RPMI8226 (cell line): Measurements from ENCODE around the gene TMTC2.

Source experiments
- DNase-seq: peaks from one replicate; pipeline ENCODE4 v3.0.0-alpha.2; 2015

Gene TMTC2

GRCh38 chr12:83031196-83031595 lies 344.5 kb downstream of the TMTC2 start:
- DNase-seq, result no peak

- DNase-seq, result no peak
Observed at GRCh38 chr12:83036847-83037246, 350.1 kb downstream of the TMTC2 start.

DNA sequence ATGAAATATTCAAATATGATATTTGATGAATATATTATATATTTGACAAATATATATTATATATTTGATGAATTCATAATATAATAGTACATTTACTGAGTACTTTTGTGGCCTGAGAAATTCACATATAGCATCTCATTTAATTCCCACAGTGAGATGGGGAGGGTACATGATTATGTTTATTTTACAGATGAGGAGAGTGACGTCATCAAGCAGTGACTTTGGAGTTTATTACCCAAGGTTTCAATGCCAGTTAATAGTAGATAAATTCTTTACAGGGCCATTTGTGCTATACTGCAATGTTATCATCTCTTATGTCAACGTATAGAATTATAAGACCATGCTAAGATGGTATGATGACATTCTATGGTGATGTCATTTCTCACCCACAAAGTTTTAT lies 352.7 kb downstream of the TMTC2 start:
- no peak for DNase-seq

- DNase-seq, result no peak
Observed at GRCh38 chr12:83040339-83040738, 353.6 kb downstream of the TMTC2 start.

- no peak for DNase-seq
Observed at GRCh38 chr12:83040991-83041390, 354.3 kb downstream of the TMTC2 start.

DNA sequence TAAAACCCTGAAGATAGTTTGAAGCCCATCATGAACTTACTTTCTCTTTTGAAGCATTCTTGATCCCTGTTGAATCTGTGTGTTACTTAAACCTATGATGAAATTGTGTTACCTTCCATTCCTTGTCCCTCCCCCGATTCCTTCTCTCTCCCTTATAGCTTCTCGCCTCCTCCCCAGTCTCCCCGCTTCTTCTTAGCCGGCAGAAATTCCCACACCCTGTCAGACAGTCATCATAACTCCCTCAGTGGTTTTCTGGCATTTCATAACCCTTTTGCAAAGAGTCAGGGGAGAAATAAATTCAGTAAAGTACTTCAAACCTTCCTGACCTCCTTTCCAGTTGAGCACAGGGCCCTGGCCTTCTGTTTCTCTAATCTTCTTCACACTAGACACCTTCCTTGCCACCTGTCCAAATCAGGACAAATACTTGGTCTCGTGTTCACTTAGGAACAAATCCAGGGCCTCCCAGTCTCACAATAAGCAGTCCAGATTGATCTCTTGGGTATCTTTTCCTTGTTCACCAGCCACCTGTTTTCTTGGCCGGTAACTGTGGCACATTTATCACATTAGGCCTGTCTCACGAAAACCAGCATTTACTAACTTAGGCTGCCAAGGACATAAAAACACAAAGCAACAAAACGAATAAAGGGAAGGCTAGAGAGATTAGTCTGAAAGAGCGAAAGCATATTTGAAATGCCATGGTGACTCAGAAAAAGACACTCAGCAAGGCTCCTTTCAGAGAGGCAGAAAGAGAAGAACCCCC lies 355.9 kb downstream of the TMTC2 start:
- DNase-seq, result no peak

- no peak for DNase-seq
Observed at GRCh38 chr12:83044736-83045135, 358.0 kb downstream of the TMTC2 start.

DNA sequence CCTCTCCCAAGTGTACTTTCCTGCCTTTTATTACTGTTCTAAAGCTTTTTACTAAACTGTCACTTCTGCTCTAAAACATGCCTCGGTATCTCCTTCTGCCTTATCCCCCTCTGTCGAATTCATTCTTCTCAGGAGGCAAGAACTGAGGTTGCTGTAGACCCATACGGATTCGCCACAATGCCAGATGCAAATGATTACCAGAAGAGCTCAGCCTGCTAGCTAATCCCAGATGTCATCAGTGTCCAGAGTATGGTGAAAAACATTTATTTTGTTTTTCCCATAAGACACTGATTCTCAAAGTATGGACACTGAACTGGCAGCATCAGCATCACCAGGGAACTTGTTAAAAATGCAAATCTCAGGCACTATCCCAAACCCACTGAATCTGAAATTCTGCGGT lies 359.3 kb downstream of the TMTC2 start:
- DNase-seq, result no peak

- no peak for DNase-seq
Observed at GRCh38 chr12:83049306-83049705, 362.6 kb downstream of the TMTC2 start.

DNA sequence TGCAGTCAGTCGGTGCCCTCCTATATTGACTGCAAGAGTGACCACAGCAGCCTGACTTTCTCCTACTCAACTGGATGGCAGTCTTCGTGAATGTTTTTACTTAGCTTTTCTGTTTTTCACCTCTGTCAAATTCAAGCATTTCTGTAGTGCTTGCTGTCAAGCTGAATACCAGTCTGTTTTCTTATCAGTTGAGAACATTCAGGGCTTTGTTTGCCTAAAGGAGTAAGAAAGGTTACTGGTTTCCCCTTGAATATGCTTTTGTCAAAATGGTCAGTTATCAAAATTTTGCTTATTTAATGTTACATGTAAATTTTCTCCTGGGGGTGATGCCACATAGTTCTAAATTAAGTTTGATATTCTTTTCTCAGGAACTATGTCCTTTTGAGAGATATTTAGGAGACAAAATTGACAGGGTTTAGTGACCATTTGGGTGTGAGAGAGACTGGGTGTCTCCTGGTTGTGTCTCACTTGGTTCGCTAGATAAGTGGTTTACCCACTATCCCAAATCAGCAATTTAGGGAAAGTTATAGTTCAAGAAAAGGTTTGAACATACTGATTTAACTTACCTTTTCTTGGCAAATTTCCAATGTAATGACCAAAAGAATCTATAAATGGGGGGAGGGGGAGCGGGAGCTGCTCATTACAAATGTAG lies 366.3 kb downstream of the TMTC2 start:
- DNase-seq, result no peak

DNA sequence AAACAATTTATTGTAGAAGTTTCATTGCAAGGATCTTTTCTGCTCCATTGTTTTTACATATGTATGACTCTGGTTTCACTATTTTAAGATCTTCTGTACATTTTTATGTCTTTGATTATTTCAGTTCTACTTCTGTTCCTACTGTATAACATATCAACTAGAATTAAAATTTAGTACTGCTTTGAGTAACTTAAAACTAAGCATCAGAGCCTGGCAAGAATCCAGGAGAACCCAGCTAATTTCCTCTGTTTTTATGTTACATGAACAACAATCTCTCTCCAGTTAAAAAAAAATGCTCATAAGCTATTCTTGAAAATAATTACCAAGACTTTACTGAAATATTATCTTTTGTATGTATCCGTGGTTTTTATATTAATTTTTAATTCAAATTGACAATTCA lies 370.7 kb downstream of the TMTC2 start:
- DNase-seq, result no peak

GRCh38 chr12:83059107-83059506 lies 372.4 kb downstream of the TMTC2 start:
- DNase-seq, result no peak

DNA sequence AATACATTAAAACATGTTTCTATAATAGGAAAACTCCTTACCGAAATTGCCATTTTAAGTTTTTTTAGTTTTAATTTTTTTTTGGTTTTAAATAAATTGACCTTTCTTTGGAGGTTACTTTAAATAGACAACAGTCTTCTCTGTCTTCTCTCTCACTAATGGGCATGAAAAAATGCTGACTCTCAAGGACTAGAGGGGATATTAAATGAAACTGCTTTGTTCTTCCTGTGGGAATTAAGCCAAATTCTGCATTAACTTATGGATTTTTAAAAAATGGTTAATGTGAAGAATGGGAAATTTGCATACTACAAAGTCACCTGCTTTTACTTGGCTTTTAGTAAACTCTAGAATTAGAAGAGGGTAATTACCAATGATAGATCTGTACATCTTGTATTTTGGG lies 378.9 kb downstream of the TMTC2 start:
- peak; percentile 7 for DNase-seq

DNA sequence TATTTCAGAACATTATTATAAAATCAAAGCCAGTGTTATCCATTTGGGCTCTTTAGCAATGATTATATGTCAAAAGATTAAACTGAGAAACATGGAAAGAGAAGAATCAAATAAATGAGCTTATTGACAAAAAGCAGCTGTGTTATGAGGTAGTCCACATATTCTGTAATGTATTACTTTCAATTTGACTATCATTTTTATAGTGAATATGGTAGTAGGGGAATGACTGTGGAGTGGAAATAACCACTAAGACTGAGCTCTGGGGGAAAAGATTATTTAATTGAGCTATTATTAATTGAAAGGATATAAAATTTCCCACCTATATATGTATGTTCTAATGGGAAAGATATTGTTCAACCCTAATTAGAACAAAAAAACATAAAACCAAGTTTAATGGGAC lies 381.3 kb downstream of the TMTC2 start:
- DNase-seq, result no peak

GRCh38 chr12:83074358-83074894 lies 387.7 kb downstream of the TMTC2 start:
- no peak for DNase-seq

DNA sequence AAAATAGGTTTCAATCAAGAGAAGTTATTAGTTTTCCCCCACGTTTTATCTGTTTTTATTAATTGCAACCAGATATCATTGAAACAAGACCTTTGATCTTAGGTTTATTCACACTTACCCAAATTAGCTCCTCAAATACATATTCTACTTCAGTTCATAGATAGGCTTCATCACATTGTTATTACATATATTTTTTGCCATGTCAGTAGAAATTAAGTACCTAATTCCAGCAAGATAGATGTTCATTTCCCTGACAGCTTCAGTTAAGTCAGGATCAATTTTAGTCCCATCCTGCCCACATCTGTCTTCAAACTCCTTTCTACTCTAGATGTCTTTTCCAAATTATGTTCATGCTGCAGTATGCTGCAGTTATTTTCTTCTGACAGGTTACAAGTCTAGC lies 388.8 kb downstream of the TMTC2 start:
- no peak for DNase-seq

GRCh38 chr12:83077041-83077440 lies 390.3 kb downstream of the TMTC2 start:
- DNase-seq, result no peak

DNA sequence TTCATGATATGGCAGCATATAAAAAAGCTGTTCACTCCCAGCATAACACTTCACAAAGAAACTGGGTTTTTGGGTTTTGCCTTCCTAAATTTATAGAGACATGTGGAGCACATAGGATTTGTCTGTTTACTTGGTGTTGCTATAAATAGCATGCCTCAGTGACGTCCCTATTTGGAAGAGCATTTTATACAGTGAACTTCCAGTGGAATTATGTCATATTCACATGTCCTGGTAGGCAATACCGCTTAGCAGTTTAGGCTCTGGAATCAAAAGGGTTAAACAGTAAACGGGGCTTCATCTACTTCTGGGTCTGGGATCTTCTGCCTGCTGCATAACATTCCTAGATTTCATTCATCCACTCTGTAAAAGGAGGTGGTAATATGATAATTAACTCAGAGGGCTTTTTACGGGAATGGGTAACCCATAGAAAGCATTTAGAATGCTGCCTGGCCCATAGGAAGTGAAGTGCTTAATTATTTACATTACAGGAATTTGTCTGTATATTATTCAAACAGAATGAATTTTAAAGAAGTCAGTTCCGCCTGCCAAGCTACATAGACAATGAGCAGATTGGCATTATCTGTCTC lies 396.1 kb downstream of the TMTC2 start:
- DNase-seq, result no peak

DNA sequence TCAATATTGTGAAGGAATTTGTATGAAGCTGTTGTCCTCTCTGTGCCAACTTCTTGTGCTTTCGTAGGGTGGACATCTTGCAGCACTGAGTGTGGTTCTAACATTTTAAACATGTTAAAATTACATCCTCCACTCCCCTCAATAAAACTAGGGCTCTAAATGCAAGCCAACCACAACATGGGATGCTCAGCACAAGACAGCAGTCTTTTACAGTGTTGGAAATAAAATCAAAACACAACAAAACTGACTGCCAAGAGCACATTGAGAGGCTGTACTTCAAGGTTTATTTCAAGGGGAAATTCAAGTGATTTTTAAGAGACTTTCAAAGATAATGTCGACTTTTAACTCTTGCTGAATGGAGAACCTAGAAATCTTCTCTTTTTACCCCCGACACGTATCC lies 396.9 kb downstream of the TMTC2 start:
- no peak for DNase-seq

DNA sequence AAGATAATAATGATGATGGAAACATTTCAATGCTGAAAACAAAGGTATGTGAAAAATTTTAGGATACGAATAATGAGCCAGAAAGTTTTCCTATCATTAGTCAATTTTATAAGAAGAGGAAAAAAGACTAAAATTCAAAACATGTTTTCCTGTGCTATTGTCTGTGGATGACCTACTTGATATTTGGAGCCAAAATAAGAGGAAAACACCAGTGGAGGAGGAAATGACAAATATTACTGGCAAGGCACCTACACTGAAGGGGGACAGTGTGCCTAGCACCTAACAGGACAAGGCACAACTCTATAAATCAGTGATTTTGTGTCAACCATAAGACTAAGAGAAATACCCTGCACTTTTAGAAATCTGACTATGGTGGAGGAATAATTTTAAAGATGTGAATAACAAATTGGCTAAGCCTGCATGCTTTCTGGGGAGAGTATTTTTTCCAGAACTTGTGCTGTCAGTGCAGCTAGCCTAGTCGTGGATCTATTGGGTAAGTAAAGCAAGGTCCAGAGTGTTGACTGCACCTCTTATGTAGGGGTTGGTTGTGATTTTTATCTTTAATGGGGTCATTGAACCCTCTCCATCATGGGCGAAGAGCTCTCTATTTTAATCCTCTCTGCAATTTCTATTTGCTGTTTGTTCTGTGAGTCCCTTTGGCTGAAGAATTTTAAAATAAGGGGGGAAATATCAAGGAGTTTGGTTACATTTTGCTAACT lies 398.0 kb downstream of the TMTC2 start:
- no peak for DNase-seq

- DNase-seq, result no peak
Observed at GRCh38 chr12:83086023-83086422, 399.3 kb downstream of the TMTC2 start.

DNA sequence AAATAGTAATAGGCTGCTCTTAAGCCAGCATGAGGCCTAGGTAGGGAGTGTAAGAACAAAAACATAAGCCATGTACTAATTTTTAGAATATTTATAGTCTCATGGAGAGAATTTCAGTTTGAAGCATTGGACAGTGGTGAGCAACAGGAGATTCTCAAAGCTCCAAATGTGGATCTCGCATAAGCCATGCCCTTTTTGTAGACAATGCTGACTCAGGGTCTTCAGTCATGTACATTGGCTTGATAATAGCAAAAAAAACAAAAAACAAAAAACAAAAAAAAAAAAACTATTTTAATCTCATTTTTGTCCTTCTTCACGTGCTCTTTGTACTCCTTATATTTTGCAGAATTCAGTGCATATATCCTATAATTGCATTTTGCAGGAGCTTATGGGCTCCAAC lies 402.9 kb downstream of the TMTC2 start:
- no peak for DNase-seq

DNA sequence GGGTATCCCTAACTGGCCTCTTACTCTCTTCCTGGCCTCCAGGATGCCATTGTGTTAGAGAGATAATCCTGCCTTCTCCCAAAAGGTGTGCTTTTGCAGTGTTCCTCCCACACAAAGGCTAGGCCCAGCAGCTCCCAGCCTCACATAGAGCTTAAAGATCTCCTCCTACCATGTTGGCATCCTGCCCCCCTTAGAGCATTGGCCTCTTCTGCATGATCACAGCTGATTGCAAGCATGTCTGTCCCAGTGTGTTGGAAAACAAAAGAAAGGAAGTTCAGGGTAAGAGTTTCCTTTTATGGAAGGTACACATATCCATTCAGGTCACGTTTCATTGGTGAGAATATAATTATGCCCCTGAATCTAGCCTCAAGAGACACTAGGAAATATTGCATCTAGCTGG lies 405.4 kb downstream of the TMTC2 start:
- no peak for DNase-seq

DNA sequence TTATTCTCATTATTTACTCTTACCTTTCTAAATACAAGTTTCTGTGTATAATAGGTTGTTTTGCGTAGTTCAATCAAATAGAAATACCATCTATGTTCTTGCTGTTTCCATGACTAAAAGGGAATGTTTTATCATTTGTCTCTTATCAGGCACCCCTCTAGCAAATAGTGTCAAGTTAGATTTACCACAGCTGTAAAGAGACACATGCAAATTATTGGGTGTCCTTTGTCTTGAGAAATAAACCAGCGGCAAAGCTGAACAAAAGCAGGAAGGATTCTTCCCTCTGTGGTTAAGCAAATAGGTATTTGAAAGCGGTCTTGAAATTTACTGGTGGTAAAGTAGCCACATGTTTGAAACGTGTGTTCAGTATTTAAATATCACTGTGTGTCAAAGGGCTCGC lies 405.9 kb downstream of the TMTC2 start:
- no peak for DNase-seq
